ENCODE measurements around the gene KCNAB1. TPM values are rescaled to one million over a fixed set of nuclear protein-coding genes. Genes with fewer than 3 reads are reported as not detected.

The KCNAB1 gene
- total RNA-seq, 2 donors from 2014 or later = 0.49 to 0.81 TPM

- no peak overlapping the region for H3K27ac Mint-ChIP-seq
- no peaks in the 10 kb centered on the region for H3K36me3 Mint-ChIP-seq (ENCODE audit: low read depth)
- peaks cover 79% of the 10 kb centered on the region for H3K27me3 ChIP-seq (ENCODE audit: control insufficient read depth, insufficient read depth, low read length, poor library complexity, severe bottlenecking)
- H3K4me3 ChIP-seq (ENCODE audit: low read length) = peak overlapping the region; percentile 54
- peaks cover 4% of the 10 kb centered on the region for H3K4me1 ChIP-seq (ENCODE audit: control insufficient read depth, insufficient read depth, low read length)
- no peak overlapping the region for H3K27ac ChIP-seq (ENCODE audit: low read depth, low read length)
- no peaks in the 10 kb centered on the region for H3K9me3 Mint-ChIP-seq
- H3K4me1 Mint-ChIP-seq = no peaks in the 10 kb centered on the region
- no peaks in the 10 kb centered on the region for H3K36me3 ChIP-seq (ENCODE audit: control insufficient read depth, insufficient read depth, low read length)
- peak overlapping the region; percentile 34 for H3K4me3 Mint-ChIP-seq
- no peak for DNase-seq
- H3K9me3 ChIP-seq (ENCODE audit: control insufficient read depth, low read length) = no peaks in the 10 kb centered on the region
- TF ChIP-seq CTCF (conservative IDR thresholded peaks at IDR 0.05) = no peak
- 8 to 12% methylated on average over 6 to 11 of the region's 11 CpGs for WGBS, 2 experiments (ENCODE audit: insufficient coverage in 1 of 2, insufficient read length in 1 of 2)
- H3K9ac ChIP-seq (ENCODE audit: extremely low read depth, low read length, poor library complexity, severe bottlenecking) = no peak overlapping the region
- peaks cover 65% of the 10 kb centered on the region for H3K27me3 Mint-ChIP-seq (ENCODE audit: insufficient read depth)
Measured at GRCh38 chr3:156290924-156291271, 170.5 kb downstream of the KCNAB1 start.

- Mint-ChIP-seq H3K4me3 (peak overlapping the region; percentile 34), H3K36me3 (ENCODE audit: low read depth) (no peaks in the 10 kb centered on the region), H3K4me1 (no peaks in the 10 kb centered on the region), H3K27me3 (ENCODE audit: insufficient read depth) (peaks cover 65% of the 10 kb centered on the region), H3K27ac (no peak overlapping the region), H3K9me3 (no peaks in the 10 kb centered on the region)
- DNase-seq = peak; percentile 77
- H3K4me1 ChIP-seq (ENCODE audit: control insufficient read depth, insufficient read depth, low read length) = peaks cover 4% of the 10 kb centered on the region
- no peak for TF ChIP-seq CTCF (conservative IDR thresholded peaks at IDR 0.05)
- H3K4me3 ChIP-seq (ENCODE audit: low read length) = peak overlapping the region; percentile 54
- WGBS, 2 experiments (ENCODE audit: insufficient coverage in 1 of 2, insufficient read length in 1 of 2) = 12 to 13% methylated on average over 33 to 51 of the region's 51 CpGs
- no peak overlapping the region for H3K27ac ChIP-seq (ENCODE audit: low read depth, low read length)
- H3K9me3 ChIP-seq (ENCODE audit: control insufficient read depth, low read length) = no peaks in the 10 kb centered on the region
- peaks cover 79% of the 10 kb centered on the region for H3K27me3 ChIP-seq (ENCODE audit: control insufficient read depth, insufficient read depth, low read length, poor library complexity, severe bottlenecking)
- no peak overlapping the region for H3K9ac ChIP-seq (ENCODE audit: extremely low read depth, low read length, poor library complexity, severe bottlenecking)
- H3K36me3 ChIP-seq (ENCODE audit: control insufficient read depth, insufficient read depth, low read length) = no peaks in the 10 kb centered on the region
Measured at GRCh38 chr3:156291272-156292123, 171.1 kb downstream of the KCNAB1 start.

- H3K9ac ChIP-seq (ENCODE audit: extremely low read depth, low read length, poor library complexity, severe bottlenecking) = no peak overlapping the region
- no peaks in the 10 kb centered on the region for H3K36me3 ChIP-seq (ENCODE audit: control insufficient read depth, insufficient read depth, low read length)
- no peak overlapping the region for H3K27ac ChIP-seq (ENCODE audit: low read depth, low read length)
- no peaks in the 10 kb centered on the region for H3K4me1 Mint-ChIP-seq
- peaks cover 4% of the 10 kb centered on the region for H3K4me1 ChIP-seq (ENCODE audit: control insufficient read depth, insufficient read depth, low read length)
- no peak overlapping the region for H3K4me3 Mint-ChIP-seq
- DNase-seq = no peak
- no peak overlapping the region for H3K27ac Mint-ChIP-seq
- no peaks in the 10 kb centered on the region for H3K9me3 ChIP-seq (ENCODE audit: control insufficient read depth, low read length)
- H3K27me3 ChIP-seq (ENCODE audit: control insufficient read depth, insufficient read depth, low read length, poor library complexity, severe bottlenecking) = peaks cover 68% of the 10 kb centered on the region
- no peaks in the 10 kb centered on the region for H3K9me3 Mint-ChIP-seq
- H3K4me3 ChIP-seq (ENCODE audit: low read length) = no peak overlapping the region
- no peaks in the 10 kb centered on the region for H3K36me3 Mint-ChIP-seq (ENCODE audit: low read depth)
- peaks cover 57% of the 10 kb centered on the region for H3K27me3 Mint-ChIP-seq (ENCODE audit: insufficient read depth)
- WGBS, 2 experiments (ENCODE audit: insufficient coverage in 1 of 2, insufficient read length in 1 of 2) = 84 to 100% methylated on average over 1 of the region's 1 CpG
- TF ChIP-seq CTCF (conservative IDR thresholded peaks at IDR 0.05) = no peak
Measured at GRCh38 chr3:156293566-156293965, 173.2 kb downstream of the KCNAB1 start.

All from endodermal cell (in vitro differentiated cells).